ENCODE measurements around the gene CA4.

- TF ChIP-seq CTCF (IDR thresholded peaks at IDR 0.05; ENCODE audit: low read depth, low read length) (no peak), POLR2A (IDR thresholded peaks at IDR 0.05; ENCODE audit: extremely low read depth, insufficient read length) (no peak)
Observed at GRCh38 chr17:60151355-60151754, 1.6 kb downstream of the CA4 start.

All from NB4 (cell line).